ENCODE measurements around the gene TXNL4B. TPM values are rescaled to one million over a fixed set of nuclear protein-coding genes. Genes with fewer than 3 reads are reported as not detected.
A peak's percentile ranks its signal among the peaks of the same experiment; 100 is the strongest.

Gene TXNL4B
- total RNA-seq, 4 donors from 2014 or later: 6.0 to 13.7 (median 10.0) TPM

DNA sequence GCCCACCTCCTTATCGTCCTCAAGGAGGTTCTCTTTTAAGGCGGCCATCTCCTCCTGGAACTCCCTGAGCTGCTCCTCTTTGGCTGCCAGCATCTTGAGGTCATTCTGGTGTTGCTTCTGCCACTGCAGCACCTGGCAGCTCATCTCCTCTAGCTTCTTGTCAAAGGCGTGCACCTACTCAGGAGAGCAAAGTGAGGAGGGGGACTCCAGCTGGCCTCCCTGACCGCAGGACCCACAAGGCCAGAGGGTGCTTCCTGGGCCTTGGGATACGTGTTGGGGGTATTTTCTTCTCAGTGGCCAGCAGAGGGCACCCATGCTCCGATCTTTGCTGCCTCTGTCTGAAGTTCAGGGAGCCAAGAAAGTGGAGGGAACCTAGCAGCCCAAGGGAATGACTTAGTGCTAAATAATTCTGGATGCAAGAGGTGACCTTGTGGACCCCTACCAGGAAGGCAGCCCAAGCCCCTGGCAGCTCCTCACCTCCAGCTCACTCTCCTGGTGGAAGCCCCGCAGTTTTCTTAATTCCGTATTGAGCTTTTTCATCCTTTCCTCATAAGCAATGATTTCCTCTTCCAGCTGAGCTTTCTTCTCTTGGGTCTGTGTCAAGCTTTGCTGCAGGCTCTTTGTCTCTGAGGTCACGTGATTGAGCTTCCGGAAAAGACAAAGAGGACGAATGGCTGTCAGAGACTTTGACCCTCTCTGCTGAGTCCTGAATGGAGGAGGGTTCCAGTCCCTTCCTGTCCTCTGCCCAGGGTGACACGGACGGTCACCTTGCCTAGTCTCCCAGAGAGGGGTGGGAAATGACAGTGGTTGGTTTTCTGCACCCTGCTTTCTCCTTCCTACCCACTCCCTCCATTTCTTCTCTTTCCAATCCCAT lies 31.6 kb upstream of the TXNL4B start:
- DNase-seq (peak; percentile 24 to 51), ATAC-seq (peak; percentile 75 to 80)
- intact Hi-C loops (cut with DNase I; ENCODE audit: low total_unique reads) (no loop called here), in situ Hi-C loops (cut with MboI; ENCODE audit: low sequenced_read_pairs in 4 of 4) (no loop called here)
- no peak for TF ChIP-seq POLR2A (IDR thresholded peaks at IDR 0.05)
- TF ChIP-seq, protein P1, sequence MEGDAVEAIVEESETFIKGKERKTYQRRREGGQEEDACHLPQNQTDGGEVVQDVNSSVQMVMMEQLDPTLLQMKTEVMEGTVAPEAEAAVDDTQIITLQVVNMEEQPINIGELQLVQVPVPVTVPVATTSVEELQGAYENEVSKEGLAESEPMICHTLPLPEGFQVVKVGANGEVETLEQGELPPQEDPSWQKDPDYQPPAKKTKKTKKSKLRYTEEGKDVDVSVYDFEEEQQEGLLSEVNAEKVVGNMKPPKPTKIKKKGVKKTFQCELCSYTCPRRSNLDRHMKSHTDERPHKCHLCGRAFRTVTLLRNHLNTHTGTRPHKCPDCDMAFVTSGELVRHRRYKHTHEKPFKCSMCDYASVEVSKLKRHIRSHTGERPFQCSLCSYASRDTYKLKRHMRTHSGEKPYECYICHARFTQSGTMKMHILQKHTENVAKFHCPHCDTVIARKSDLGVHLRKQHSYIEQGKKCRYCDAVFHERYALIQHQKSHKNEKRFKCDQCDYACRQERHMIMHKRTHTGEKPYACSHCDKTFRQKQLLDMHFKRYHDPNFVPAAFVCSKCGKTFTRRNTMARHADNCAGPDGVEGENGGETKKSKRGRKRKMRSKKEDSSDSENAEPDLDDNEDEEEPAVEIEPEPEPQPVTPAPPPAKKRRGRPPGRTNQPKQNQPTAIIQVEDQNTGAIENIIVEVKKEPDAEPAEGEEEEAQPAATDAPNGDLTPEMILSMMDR (IDR thresholded peaks at IDR 0.05 in 4 of 5, conservative IDR thresholded peaks at IDR 0.05 in 1 of 5): peak; percentile 46 to 69 (median 62)
- H3K27me3 ChIP-seq: no peaks in the 10 kb centered on the region
- no peaks in the 10 kb centered on the region for H3K9me3 ChIP-seq
- no peaks in the 10 kb centered on the region for H3K4me1 ChIP-seq
- H3K36me3 ChIP-seq: no peaks in the 10 kb centered on the region
- no peak overlapping the region for H3K27ac ChIP-seq
- no peak overlapping the region for H3K4me3 ChIP-seq

DNA sequence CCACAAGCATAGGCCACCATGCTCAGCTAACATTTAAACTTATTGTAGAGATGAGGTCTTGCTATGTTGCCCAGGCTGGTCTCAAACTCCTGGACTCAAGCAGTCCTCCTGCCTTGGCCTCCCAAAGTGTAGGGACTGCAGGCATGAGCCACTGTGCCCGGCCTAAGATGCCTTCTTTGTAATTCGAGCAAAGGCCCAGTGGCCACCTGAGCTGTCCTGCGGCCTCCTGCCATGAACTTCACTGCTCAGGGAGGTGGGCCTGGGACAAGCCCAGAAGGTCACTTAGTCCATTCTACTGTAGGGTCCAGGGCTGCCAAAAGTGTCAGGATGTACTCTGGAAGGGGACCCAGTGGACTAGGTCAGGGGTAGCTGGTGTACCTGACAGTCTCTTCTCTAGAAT lies 30.7 kb upstream of the TXNL4B start:
- DNase-seq: no peak
- in situ Hi-C loops (cut with MboI; ENCODE audit: low sequenced_read_pairs in 4 of 4): no loop called here
- intact Hi-C loops (cut with DNase I; ENCODE audit: low total_unique reads): no loop called here
- Histone ChIP-seq H3K4me3 (no peak overlapping the region), H3K27me3 (no peaks in the 10 kb centered on the region), H3K9me3 (no peaks in the 10 kb centered on the region), H3K36me3 (no peaks in the 10 kb centered on the region), H3K4me1 (no peaks in the 10 kb centered on the region), H3K27ac (no peak overlapping the region)
- ATAC-seq: no peak
- no peak for TF ChIP-seq POLR2A (IDR thresholded peaks at IDR 0.05)
- TF ChIP-seq, protein P1 (IDR thresholded peaks at IDR 0.05 in 4 of 5, conservative IDR thresholded peaks at IDR 0.05 in 1 of 5): no peak

DNA sequence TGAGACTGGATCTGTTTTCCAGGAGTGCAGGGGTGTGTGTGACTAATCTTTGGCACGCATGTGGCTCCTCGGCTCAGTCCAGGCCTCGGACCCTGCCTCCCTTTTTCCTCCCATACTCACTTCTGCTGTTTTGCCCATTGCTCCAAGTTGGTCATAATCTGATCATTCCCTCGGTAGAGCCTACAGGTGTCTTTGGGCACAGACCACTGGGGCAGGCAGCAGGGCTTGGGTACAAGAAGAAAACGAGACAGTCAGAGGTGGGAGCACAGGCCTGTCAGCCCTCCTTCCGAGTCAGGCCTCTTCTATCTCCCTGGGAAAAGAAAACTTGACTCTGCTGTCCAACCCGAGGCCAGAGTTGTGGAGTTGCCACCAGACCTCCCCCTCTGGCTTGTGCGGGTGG lies 30.0 kb upstream of the TXNL4B start:
- no peaks in the 10 kb centered on the region for H3K4me1 ChIP-seq
- no peak for DNase-seq
- no peaks in the 10 kb centered on the region for H3K27me3 ChIP-seq
- no peaks in the 10 kb centered on the region for H3K36me3 ChIP-seq
- no peak overlapping the region for H3K4me3 ChIP-seq
- no peak for ATAC-seq
- TF ChIP-seq, protein P1 (IDR thresholded peaks at IDR 0.05 in 4 of 5, conservative IDR thresholded peaks at IDR 0.05 in 1 of 5): no peak
- no peak for TF ChIP-seq POLR2A (IDR thresholded peaks at IDR 0.05)
- H3K9me3 ChIP-seq: no peaks in the 10 kb centered on the region
- no peak overlapping the region for H3K27ac ChIP-seq
- in situ Hi-C loops (cut with MboI; ENCODE audit: low sequenced_read_pairs in 4 of 4) (no loop called here), intact Hi-C loops (cut with DNase I; ENCODE audit: low total_unique reads) (no loop called here)

DNA sequence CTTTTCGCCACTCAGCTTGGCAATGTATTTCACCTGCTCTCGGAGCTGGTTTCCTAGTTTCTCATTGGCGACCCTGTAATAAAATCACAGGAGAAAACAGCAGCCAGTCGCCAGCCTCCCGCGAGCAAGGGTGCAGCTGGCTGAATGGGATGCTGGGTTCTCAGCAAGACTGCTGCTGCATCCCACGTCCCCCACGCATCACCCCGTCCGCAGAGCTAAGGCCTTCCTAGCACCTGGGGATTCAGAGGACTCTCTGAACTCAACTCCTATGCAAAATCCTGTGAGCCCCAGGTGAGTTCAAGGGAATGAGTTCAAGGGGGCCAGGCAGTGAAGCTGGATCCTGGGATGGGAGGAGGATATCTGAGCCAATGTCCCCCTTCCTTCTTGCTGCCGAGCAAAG lies 29.5 kb upstream of the TXNL4B start:
- no peak for DNase-seq
- TF ChIP-seq, protein P1 (IDR thresholded peaks at IDR 0.05 in 4 of 5, conservative IDR thresholded peaks at IDR 0.05 in 1 of 5): no peak
- no peak for TF ChIP-seq POLR2A (IDR thresholded peaks at IDR 0.05)

More for the DNA sequence above, 29.5 kb upstream of the TXNL4B start:
- Histone ChIP-seq H3K4me3 (no peak overlapping the region), H3K27ac (no peak overlapping the region), H3K36me3 (no peaks in the 10 kb centered on the region), H3K4me1 (no peaks in the 10 kb centered on the region), H3K27me3 (no peaks in the 10 kb centered on the region), H3K9me3 (no peaks in the 10 kb centered on the region)
- intact Hi-C loops (cut with DNase I; ENCODE audit: low total_unique reads) (no loop called here), in situ Hi-C loops (cut with MboI; ENCODE audit: low sequenced_read_pairs in 4 of 4) (no loop called here)
- no peak for ATAC-seq
